Hepatocyte (in vitro differentiated cells): ENCODE measurements around the gene IDUA. TPM values are rescaled to one million over a fixed set of nuclear protein-coding genes. Genes with fewer than 3 reads are reported as not detected.

ENCODE experiments used
- DNase-seq: peaks from one replicate; pipeline ENCODE4 v3.0.0-alpha.2; 2016; ENCODE audit warnings: low spot score
- H2AFZ ChIP-seq: fragments of 200-600 bp; sonication (generic); 2 replicates; pipeline ENCODE4 v1.6.0; 2016; ENCODE audit warnings: antibody characterized with exemption, mild to moderate bottlenecking
- H3K27ac ChIP-seq: fragments of 200-600 bp; sonication (generic); 2 replicates; pipeline ENCODE4 v1.5.1; 2016; ENCODE audit warnings: mild to moderate bottlenecking
- H3K27me3 ChIP-seq: fragments of 200-600 bp; sonication (generic); 2 replicates; pipeline ENCODE4 v1.6.1; 2016
- H3K36me3 ChIP-seq: fragments of 200-600 bp; sonication (generic); replicated peaks from 2 replicates; pipeline ENCODE4 v1.5.1; 2016; ENCODE audit warnings: low read depth; ENCODE audit not compliant: insufficient read depth
- H3K4me1 ChIP-seq: fragments of 200-600 bp; sonication (generic); 2 replicates; pipeline ENCODE4 v1.5.1; 2016; ENCODE audit warnings: mild to moderate bottlenecking, moderate library complexity; ENCODE audit not compliant: insufficient read depth
- H3K4me2 ChIP-seq: fragments of 200-600 bp; sonication (generic); 2 replicates; pipeline ENCODE4 v1.6.0; 2016
- H3K4me3 ChIP-seq: fragments of 200-600 bp; sonication (generic); 2 replicates; pipeline ENCODE4 v1.5.1; 2016; ENCODE audit warnings: mild to moderate bottlenecking
- H3K79me2 ChIP-seq: fragments of 200-600 bp; sonication (generic); 2 replicates; pipeline ENCODE4 v1.6.0; 2017; ENCODE audit warnings: mild to moderate bottlenecking
- H3K9me2 ChIP-seq: fragments of 200-600 bp; sonication (generic); replicated peaks from 2 replicates; pipeline ENCODE4 v1.6.0; 2017; ENCODE audit warnings: mild to moderate bottlenecking; ENCODE audit not compliant: insufficient read depth
- H3K9me3 ChIP-seq: fragments of 200-600 bp; sonication (generic); 2 replicates; pipeline ENCODE4 v1.5.1; 2016; ENCODE audit warnings: low read depth, mild to moderate bottlenecking
- H4K20me1 ChIP-seq: fragments of 200-600 bp; sonication (generic); 2 replicates; pipeline ENCODE4 v1.6.0; 2016; ENCODE audit warnings: mild to moderate bottlenecking; ENCODE audit not compliant: insufficient read depth, poor library complexity, severe bottlenecking
- EZH2 ChIP-seq: fragments of 200-600 bp; sonication (generic); IDR thresholded peaks from 2 replicates; pipeline ENCODE4 v1.6.1; 2016; ENCODE audit warnings: antibody characterized with exemption, mild to moderate bottlenecking, borderline replicate concordance
- EZH2phosphoT487 ChIP-seq: fragments of 200-600 bp; sonication (generic); IDR thresholded peaks from one replicate; pipeline ENCODE4 v1.6.1; 2018; ENCODE audit warnings: antibody characterized with exemption, mild to moderate bottlenecking, low read depth, moderate library complexity; ENCODE audit not compliant: unreplicated experiment, severe bottlenecking
- WGBS: methylation state at CpG from one replicate; pipeline ENCODE4 v1.1.6; 2016; ENCODE audit warnings: low lambda C conversion rate; ENCODE audit errors: missing lambda C conversion rate; 5-methylcytosine and 5-hydroxymethylcytosine counted together
- polyA plus RNA-seq: library from polyadenylated mRNA; unstranded; fragments of >200 nt; fragmentation: Nextera tagmentation; extraction: Ambion mirVana; gene quantifications from 2 replicates; pipeline ENCODE4 v1.2.1, GENCODE V29; 2016
- total RNA-seq: library from RNA; depleted of rRNA; stranded (reverse); fragments of >200 nt; gene quantifications from 2 replicates; pipeline ENCODE4 v1.2.3, GENCODE V29; 2014
- TF ChIP-seq, protein P1 (sequence below): fragments of 200-600 bp; sonication (generic); IDR thresholded peaks from 2 replicates; pipeline ENCODE4 v1.5.1; 2016; ENCODE audit warnings: antibody characterized with exemption, mild to moderate bottlenecking; ENCODE audit not compliant: poor library complexity

Gene IDUA
- total and polyA plus RNA-seq, 2 experiments from 2014 or later: 13.1 to 82.6 TPM

- Histone ChIP-seq H3K4me2 (no peak overlapping the region), H3K27ac (no peak overlapping the region), H4K20me1 (no peaks in the 10 kb centered on the region), H3K36me3 (no peaks in the 10 kb centered on the region), H3K79me2 (no peaks in the 10 kb centered on the region), H3K9me3 (no peaks in the 10 kb centered on the region), H3K4me3 (no peak overlapping the region), H3K4me1 (no peaks in the 10 kb centered on the region), H3K9me2 (no peaks in the 10 kb centered on the region), H3K27me3 (no peaks in the 10 kb centered on the region), H2AFZ (no peak overlapping the region)
- DNase-seq: no peak
- TF ChIP-seq, protein P1, sequence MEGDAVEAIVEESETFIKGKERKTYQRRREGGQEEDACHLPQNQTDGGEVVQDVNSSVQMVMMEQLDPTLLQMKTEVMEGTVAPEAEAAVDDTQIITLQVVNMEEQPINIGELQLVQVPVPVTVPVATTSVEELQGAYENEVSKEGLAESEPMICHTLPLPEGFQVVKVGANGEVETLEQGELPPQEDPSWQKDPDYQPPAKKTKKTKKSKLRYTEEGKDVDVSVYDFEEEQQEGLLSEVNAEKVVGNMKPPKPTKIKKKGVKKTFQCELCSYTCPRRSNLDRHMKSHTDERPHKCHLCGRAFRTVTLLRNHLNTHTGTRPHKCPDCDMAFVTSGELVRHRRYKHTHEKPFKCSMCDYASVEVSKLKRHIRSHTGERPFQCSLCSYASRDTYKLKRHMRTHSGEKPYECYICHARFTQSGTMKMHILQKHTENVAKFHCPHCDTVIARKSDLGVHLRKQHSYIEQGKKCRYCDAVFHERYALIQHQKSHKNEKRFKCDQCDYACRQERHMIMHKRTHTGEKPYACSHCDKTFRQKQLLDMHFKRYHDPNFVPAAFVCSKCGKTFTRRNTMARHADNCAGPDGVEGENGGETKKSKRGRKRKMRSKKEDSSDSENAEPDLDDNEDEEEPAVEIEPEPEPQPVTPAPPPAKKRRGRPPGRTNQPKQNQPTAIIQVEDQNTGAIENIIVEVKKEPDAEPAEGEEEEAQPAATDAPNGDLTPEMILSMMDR: no peak
- TF ChIP-seq EZH2phosphoT487: no peak
- TF ChIP-seq EZH2: no peak
- WGBS: 95% methylated on average over 33 of the region's 52 CpGs
Measured at GRCh38 chr4:961351-962230, 25.3 kb upstream of the IDUA start.

DNA sequence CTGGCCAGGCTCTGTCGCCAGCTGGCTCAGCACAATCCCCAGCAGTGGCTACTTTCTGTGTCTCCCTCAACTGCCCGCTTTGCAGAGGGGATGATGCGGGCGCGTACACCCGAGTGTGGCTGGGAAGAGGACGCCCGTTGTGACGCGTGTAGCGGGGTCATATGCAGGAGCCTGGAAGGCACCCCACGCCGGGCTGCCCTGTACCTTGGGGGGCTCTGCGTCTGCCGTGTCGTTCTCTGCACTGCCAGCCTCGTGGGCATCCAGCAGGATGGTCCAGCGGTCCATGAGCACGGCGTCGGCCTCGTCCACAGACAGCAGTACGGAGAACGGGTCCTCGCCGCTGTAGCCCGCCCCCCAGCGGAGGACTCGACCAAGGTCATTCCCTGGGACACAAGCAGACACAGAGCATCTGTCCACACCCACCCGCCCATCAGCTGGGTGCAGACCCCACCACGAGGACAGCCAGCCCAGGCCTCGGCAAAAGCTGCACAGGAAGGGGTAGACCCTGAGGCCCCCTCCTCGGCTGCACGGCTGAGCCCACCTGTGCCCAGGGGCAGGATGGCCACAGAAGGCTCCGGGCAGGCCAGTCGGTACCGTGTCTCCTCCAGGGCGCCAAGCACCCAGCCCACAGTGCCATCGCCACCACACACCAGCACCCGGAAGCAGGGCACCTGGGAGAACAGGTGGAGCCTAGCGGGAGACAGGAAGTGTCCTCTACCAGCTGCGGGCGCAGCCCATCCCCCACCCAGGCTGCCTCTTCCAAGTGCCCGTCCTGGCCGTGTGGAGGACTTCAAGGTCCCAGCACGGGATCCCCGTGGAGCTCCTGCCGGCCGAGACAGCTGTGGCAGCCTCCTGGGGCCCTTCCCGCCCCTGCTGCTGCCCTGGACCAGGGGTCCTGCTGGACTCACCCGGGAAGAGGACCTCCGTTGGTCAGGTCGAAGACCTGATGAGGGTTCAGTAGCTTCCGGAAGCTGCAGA, 24.3 kb upstream of the IDUA start:
- no peak for TF ChIP-seq EZH2
- TF ChIP-seq, protein P1: no peak
- TF ChIP-seq EZH2phosphoT487: no peak
- Histone ChIP-seq H3K4me3 (no peak overlapping the region), H3K9me2 (no peaks in the 10 kb centered on the region), H3K9me3 (no peaks in the 10 kb centered on the region), H2AFZ (no peak overlapping the region), H3K4me1 (no peaks in the 10 kb centered on the region), H3K27me3 (no peaks in the 10 kb centered on the region), H3K4me2 (no peak overlapping the region), H3K79me2 (no peaks in the 10 kb centered on the region), H3K27ac (no peak overlapping the region), H4K20me1 (no peaks in the 10 kb centered on the region), H3K36me3 (no peaks in the 10 kb centered on the region)
- no peak for DNase-seq
- 97% methylated on average over 47 of the region's 54 CpGs for WGBS

DNA sequence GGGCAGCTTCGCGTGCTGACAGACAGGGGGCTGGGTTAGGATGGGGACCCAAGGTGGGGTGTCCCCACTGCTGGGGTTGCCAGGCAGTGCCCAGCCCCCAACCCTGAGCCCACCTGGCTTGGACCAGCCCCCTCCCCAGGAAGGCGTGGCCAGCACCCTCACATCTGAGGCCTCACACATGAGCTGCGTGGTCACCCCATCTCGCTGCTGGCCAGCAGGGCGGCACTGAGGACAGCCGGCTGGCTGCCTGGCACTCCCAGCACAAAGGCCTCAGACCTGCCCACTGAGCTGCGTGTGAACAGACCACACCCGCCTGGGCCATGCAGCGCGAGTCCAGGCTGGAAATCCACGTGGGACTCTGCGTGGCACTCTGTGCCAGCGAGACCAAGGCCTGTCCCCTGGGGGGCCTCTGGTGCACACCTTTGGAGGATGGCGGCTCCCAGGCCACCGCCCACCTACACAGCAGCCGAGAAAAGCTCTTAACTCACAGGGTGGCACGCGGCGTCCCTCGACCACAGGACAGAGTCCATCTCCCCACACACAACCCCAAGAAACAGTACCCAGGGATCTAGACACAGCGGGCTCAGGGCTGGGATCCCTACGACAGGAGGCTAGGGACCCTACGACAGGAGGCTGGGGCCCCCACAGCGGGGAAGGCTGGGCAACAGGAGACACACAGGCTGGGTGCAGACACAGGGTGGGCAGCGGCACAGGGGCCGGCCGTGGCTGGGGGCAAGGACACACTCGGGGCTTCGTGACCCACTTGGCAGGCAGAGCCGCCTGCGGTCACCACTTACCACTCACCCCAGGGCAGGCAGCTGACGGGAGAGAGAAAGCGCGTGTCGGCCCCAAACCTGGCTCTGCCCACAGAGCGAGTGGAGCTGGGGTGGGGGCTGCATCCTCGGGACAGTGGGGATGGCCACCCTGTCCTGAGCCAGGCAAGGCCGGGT, 23.3 kb upstream of the IDUA start:
- no peak overlapping the region for H2AFZ ChIP-seq
- no peak overlapping the region for H3K4me3 ChIP-seq
- no peak overlapping the region for H3K27ac ChIP-seq
- H3K9me3 ChIP-seq: no peaks in the 10 kb centered on the region
- H3K27me3 ChIP-seq: no peaks in the 10 kb centered on the region
- H3K36me3 ChIP-seq: no peaks in the 10 kb centered on the region
- H3K79me2 ChIP-seq: no peaks in the 10 kb centered on the region
- no peaks in the 10 kb centered on the region for H3K4me1 ChIP-seq
- H3K4me2 ChIP-seq: no peak overlapping the region
- DNase-seq: no peak
- H3K9me2 ChIP-seq: no peaks in the 10 kb centered on the region
- H4K20me1 ChIP-seq: no peaks in the 10 kb centered on the region
- no peak for TF ChIP-seq EZH2phosphoT487
- no peak for TF ChIP-seq EZH2
- TF ChIP-seq, protein P1: no peak
- 95% methylated on average over 34 of the region's 39 CpGs for whole genome bisulfite sequencing
